Placental pericyte (primary cell): ENCODE results near the gene C3orf22. TPM values are rescaled to one million over a fixed set of nuclear protein-coding genes. Genes with fewer than 3 reads are reported as not detected.

ENCODE experiments used
- small RNA-seq: library from RNA; depleted of rRNA; stranded (forward); fragments of <200 nt; gene quantifications from one replicate; pipeline ENCODE3, GENCODE V24; 2012; ENCODE audit warnings: low replicate concordance
- total RNA-seq: library from RNA; depleted of rRNA; stranded (reverse); fragments of >200 nt; gene quantifications from 2 replicates; pipeline ENCODE4 v1.2.3, GENCODE V29; 2012

Gene C3orf22
- not detected in 2 replicates for total RNA-seq

GRCh38 chr3:126558336-126559071 lies at the start of gene C3orf22:
Gene C3orf22, minus strand, starts transcription at chr3:126558932. Its CDS starts 5,542 bp downstream, at chr3:126553390.

GRCh38 chr3:126523745-126524428 lies 34.8 kb downstream of the C3orf22 start, which contains the start of gene CHST13:
Gene CHST13, plus strand, starts transcription at chr3:126524155. Its CDS starts 178 bp downstream, at chr3:126524333.

GRCh38 chr3:126517291-126517951 lies 41.3 kb downstream of the C3orf22 start, which contains the start of gene UROC1:
Gene UROC1, minus strand, starts transcription at chr3:126517773. Its CDS starts 54 bp downstream, at chr3:126517719.

Small RNA genes within 50 kb of the gene (small RNA-seq; reads per million reads assigned to genes)
- gene RNA5SP138 = not detected

Other genes starting within 250 kb of the C3orf22 start
- 0.29 and 2.8 TPM in 2 replicates for gene KLF15, start 201.5 kb downstream of the C3orf22 start, total RNA-seq
- not detected in 2 replicates for gene CFAP100, start 164.0 kb downstream of the C3orf22 start, total RNA-seq
- 26.7 and 33.2 TPM in 2 replicates for gene ZXDC, start 83.0 kb downstream of the C3orf22 start, total RNA-seq
- not detected in 2 replicates for gene UROC1, start 41.2 kb downstream of the C3orf22 start, total RNA-seq
- not detected in 2 replicates for gene CHST13, start 34.8 kb downstream of the C3orf22 start, total RNA-seq
- gene TXNRD3, start 96.2 kb upstream of the C3orf22 start, total RNA-seq = 5.3 and 11.2 TPM in 2 replicates
- 6.9 and 9.2 TPM in 2 replicates for gene CHCHD6, start 145.3 kb upstream of the C3orf22 start, total RNA-seq